Testis (tissue), 3 donors: Measurements from ENCODE around the gene OBSCN. TPM values are rescaled to one million over a fixed set of nuclear protein-coding genes. Genes with fewer than 3 reads are reported as not detected.

Experiments
- DNase-seq: peaks from one replicate; pipeline ENCODE4 v3.0.0-alpha.2; 2019
- H3K27ac ChIP-seq, 2 donors: fragments of 200-600 bp; sonication (generic); one replicate each; pipeline ENCODE4 v1.5.1; 2019
- H3K27me3 ChIP-seq: fragments of 200-600 bp; sonication (generic); one replicate; pipeline ENCODE4 v1.5.1; 2019
- H3K36me3 ChIP-seq: fragments of 200-600 bp; sonication (generic); one replicate; pipeline ENCODE4 v1.5.1; 2017; ENCODE audit warnings: low read depth; ENCODE audit errors: missing control alignments
- H3K4me1 ChIP-seq: fragments of 200-600 bp; sonication (generic); one replicate; pipeline ENCODE4 v1.5.1; 2019
- H3K4me3 ChIP-seq, 2 donors: fragments of 200-600 bp; sonication (generic); one replicate each; pipeline ENCODE4 v1.5.1; 2017 to 2019
- H3K9me3 ChIP-seq: fragments of 200-600 bp; sonication (generic); one replicate; pipeline ENCODE4 v1.5.1; 2017
- CTCF ChIP-seq, 3 experiments: fragments of 450-650 bp in 2 of 3; fragments of 200-600 bp in 1 of 3; sonication (generic) in 1 of 3; IDR thresholded peaks; one replicate each; pipeline ENCODE4 v1.5.1; 2016 to 2019; ENCODE audit warnings: antibody characterized with exemption in 3 of 3, mild to moderate bottlenecking in 2 of 3, moderate library complexity in 1 of 3
- POLR2A ChIP-seq: fragments of 450-650 bp; IDR thresholded peaks from one replicate; pipeline ENCODE4 v1.6.1; 2017; ENCODE audit warnings: antibody characterized with exemption, mild to moderate bottlenecking, moderate library complexity
- WGBS, 2 donors: methylation state at CpG; one replicate each; pipeline ENCODE4 v1.1.5; 2018; 5-methylcytosine and 5-hydroxymethylcytosine counted together
- intact Hi-C: fragments of 100-400 bp; cut with DNase I; formaldehyde crosslinking; loops from one replicate; pipeline ENCODE4 v1.15.1; 2023; ENCODE audit warnings: low total_unique reads
- polyA plus RNA-seq: library from polyadenylated mRNA; stranded (reverse); fragments of 350-450 nt; fragmentation: Illumina TruSeq; extraction: RNeasy Lipid Tissue Mini Kit (QIAGEN cat#74804); gene quantifications from one replicate; pipeline ENCODE4 v1.2.3, GENCODE V29; 2014; ENCODE audit warnings: low read depth, low replicate concordance; ENCODE audit not compliant: insufficient read depth
- total RNA-seq, 2 donors: library from RNA; depleted of rRNA; stranded (reverse); fragments of >200 nt; gene quantifications; one replicate each; pipeline ENCODE4 v1.2.3, GENCODE V29; 2016

OBSCN gene
- total and polyA plus RNA-seq, 3 donors from 2014 or later, result 8.3 to 30.0 (median 28.6) TPM

DNA sequence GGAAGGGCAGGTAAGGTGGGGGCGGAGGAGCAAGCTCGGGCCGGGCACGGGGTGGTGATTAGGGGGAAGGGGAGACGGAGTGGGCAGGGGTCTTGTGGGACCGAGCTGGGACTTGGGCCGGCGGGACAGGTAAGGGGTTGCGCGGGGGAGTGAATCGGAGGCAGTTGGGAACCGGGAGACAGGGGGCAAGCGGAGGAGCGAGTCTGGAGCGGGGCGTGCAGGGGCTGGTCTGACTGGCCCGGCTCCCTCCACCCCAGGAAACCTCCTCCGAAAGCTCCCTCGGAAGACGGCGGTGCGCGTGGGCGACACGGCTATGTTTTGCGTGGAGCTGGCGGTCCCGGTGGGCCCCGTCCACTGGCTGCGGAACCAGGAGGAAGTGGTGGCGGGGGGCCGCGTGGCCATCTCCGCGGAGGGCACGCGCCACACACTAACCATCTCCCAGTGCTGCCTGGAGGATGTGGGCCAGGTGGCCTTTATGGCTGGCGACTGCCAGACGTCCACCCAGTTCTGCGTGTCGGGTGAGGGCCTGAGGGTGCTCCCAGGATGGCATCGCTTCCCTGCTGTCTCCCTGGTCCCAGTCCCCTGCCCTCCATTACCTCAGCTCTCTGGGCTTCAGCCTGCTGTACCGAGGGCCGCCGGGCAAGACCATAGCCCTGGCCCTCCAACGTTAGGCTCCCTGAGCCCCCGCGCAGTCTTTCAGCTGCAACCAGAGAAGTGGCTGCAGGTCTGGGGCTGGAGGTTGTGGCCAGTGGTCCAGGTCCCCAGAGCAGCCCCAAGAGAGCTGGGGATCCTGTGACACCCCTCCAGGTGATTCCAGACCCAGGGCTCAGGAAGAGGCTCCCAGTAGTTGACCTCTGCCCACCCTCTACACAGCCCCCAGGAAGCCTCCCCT is 6.3 kb downstream of the OBSCN start:
- intact Hi-C loops, result no loop called here
- DNase-seq, result no peak

GRCh38 chr1:228214921-228215662 is 7.2 kb downstream of the OBSCN start:
- Histone ChIP-seq H3K4me1 (no peaks in the 10 kb centered on the region), H3K9me3 (no peaks in the 10 kb centered on the region), H3K4me3 (no peak overlapping the region), H3K27ac (no peak overlapping the region), H3K27me3 (no peaks in the 10 kb centered on the region), H3K36me3 (no peaks in the 10 kb centered on the region)
- WGBS, 2 donors, result 95 to 100% methylated on average over 1 to 23 of the region's 23 CpGs
- TF ChIP-seq CTCF (IDR thresholded peaks at IDR 0.05) (no peak), POLR2A (no peak)
- no peak for DNase-seq
- intact Hi-C loops, result no loop called here

More for the DNA sequence above, 6.3 kb downstream of the OBSCN start:
- TF ChIP-seq CTCF (IDR thresholded peaks at IDR 0.05), result no peak
- no peak for TF ChIP-seq POLR2A
- H3K27ac ChIP-seq, result no peak overlapping the region
- H3K36me3 ChIP-seq, result no peaks in the 10 kb centered on the region
- no peaks in the 10 kb centered on the region for H3K27me3 ChIP-seq
- WGBS, 2 donors, result 37 to 51% methylated on average over 21 to 39 of the region's 48 CpGs
- H3K9me3 ChIP-seq, result no peaks in the 10 kb centered on the region
- no peaks in the 10 kb centered on the region for H3K4me1 ChIP-seq
- peak overlapping the region; percentile 41 to 55 for H3K4me3 ChIP-seq

GRCh38 chr1:228215663-228216116 is 7.8 kb downstream of the OBSCN start:
- no peaks in the 10 kb centered on the region for H3K27me3 ChIP-seq
- H3K4me1 ChIP-seq, result no peaks in the 10 kb centered on the region
- 98 to 100% methylated on average over 6 to 9 of the region's 13 CpGs for WGBS, 2 donors
- H3K27ac ChIP-seq, result no peak overlapping the region
- no peak overlapping the region for H3K4me3 ChIP-seq
- TF ChIP-seq CTCF (IDR thresholded peaks at IDR 0.05) (no peak), POLR2A (no peak)
- intact Hi-C loops, result no loop called here
- no peaks in the 10 kb centered on the region for H3K36me3 ChIP-seq
- no peaks in the 10 kb centered on the region for H3K9me3 ChIP-seq
- DNase-seq, result no peak

DNA sequence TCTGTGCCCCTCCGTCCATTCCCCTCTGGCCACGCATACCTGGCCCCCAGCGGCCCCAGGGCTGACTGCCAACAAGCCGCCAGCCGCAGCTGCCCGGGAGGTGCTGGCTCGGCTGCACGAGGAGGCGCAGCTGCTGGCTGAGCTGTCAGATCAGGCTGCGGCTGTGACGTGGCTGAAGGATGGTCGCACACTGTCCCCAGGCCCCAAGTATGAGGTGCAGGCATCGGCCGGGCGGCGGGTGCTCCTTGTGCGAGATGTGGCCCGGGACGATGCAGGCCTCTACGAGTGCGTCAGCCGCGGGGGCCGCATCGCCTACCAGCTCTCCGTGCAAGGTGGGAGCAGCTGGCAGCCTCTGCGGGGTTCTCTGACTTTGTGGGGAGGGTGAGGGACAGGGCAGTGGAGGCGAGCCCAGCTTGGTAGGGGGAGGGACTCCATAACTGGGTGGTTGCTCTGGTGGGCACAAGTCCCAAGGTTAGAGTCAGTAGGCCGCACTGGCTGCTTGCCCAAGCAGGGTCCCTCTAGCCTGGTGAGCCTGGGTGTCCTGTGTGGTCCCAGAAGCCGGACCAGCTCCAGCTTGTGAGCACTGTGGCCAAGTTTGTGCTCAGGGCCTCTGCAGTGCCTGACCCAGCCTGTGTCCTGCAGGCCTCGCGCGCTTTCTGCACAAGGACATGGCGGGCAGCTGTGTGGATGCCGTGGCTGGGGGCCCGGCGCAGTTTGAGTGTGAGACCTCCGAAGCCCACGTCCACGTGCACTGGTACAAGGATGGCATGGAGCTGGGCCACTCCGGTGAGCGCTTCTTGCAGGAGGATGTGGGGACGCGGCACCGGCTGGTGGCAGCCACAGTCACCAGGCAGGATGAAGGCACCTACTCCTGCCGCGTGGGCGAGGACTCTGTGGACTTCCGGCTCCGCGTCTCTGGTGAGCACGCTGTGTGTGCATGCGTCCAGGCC is 8.8 kb downstream of the OBSCN start:
- intact Hi-C loops, result no loop called here

More for the DNA sequence above, 8.8 kb downstream of the OBSCN start:
- no peak for TF ChIP-seq POLR2A
- TF ChIP-seq CTCF (IDR thresholded peaks at IDR 0.05), result no peak
- H3K4me1 ChIP-seq, result no peaks in the 10 kb centered on the region
- no peak for DNase-seq
- H3K36me3 ChIP-seq, result no peaks in the 10 kb centered on the region
- WGBS, 2 donors, result 87% methylated on average over 30 to 53 of the region's 53 CpGs
- no peaks in the 10 kb centered on the region for H3K9me3 ChIP-seq
- no peaks in the 10 kb centered on the region for H3K27me3 ChIP-seq
- H3K27ac ChIP-seq, result no peak overlapping the region
- no peak overlapping the region for H3K4me3 ChIP-seq
